ENCODE data around the gene DEPP1. TPM values are rescaled to one million over a fixed set of nuclear protein-coding genes. Genes with fewer than 3 reads are reported as not detected.

The DEPP1 gene
- total and polyA plus RNA-seq, 2 of the 13 experiments (the other 11 are each of a cell fraction or from before 2014, with no cell fraction given): 14.8 to 270 TPM

DNA sequence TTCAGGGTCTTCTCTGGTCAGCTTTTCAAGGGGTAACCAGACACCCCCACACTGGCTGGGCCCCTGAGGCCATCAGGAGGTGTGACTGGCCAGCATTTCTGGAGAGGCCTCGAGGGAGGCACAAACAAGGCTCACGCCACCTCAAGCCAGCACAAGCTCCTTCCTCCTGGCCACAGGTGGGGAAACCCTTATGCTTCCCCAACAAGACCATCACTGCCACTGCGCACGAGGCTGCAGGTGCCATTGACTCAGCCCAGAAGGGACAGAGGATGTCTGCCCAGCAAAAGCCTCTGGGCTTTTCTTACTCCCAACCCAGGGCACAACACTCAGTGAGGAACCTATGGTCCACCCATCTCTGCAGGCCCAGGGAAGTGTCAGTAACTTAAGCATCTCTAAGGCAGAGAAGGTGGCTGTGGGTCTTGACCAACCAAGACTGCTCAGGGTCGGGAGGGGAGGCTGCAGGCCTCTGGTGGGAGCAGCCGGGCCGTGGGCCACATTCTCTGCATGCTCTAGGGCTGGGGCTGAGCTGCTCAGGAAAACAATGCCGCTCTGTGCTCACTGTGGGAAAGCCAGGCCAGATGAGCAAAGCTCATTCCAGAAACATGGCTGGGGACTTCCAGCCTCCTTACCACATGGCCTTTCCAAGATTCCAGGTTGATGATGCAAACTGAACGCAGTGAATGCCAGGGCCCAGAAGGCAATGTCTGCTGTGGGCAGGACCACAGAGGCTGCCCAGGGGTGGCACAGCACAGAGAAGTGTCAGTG lies 43.2 kb downstream of the DEPP1 start (continued):
- no peak for TF ChIP-seq RNF219 (CRISPR knock-in tag; IDR thresholded peaks at IDR 0.05)
- TF ChIP-seq THAP9 (CRISPR knock-in tag; IDR thresholded peaks at IDR 0.05; ENCODE audit: borderline replicate concordance): peak; percentile 63; the same call in 1 of the 2 replicates
- TF ChIP-seq ZNF747 (CRISPR knock-in tag; IDR thresholded peaks at IDR 0.05; ENCODE audit: borderline replicate concordance): peak; percentile 84; the same call in 1 of the 2 replicates
- peak; percentile 87; the same call in 1 of the 2 replicates for TF ChIP-seq ZNF691 (CRISPR knock-in tag; IDR thresholded peaks at IDR 0.05; ENCODE audit: borderline replicate concordance, low read depth)
- TF ChIP-seq ZFP82 (CRISPR knock-in tag; IDR thresholded peaks at IDR 0.05; ENCODE audit: borderline replicate concordance): no peak
- TF ChIP-seq ZNF205 (CRISPR knock-in tag; IDR thresholded peaks at IDR 0.05): peak; percentile 78; the same call in 1 of the 2 replicates
- peak; percentile 65; the same call in 1 of the 2 replicates for TF ChIP-seq KDM1A (CRISPR knock-in tag; IDR thresholded peaks at IDR 0.05)
- TF ChIP-seq, protein P1, sequence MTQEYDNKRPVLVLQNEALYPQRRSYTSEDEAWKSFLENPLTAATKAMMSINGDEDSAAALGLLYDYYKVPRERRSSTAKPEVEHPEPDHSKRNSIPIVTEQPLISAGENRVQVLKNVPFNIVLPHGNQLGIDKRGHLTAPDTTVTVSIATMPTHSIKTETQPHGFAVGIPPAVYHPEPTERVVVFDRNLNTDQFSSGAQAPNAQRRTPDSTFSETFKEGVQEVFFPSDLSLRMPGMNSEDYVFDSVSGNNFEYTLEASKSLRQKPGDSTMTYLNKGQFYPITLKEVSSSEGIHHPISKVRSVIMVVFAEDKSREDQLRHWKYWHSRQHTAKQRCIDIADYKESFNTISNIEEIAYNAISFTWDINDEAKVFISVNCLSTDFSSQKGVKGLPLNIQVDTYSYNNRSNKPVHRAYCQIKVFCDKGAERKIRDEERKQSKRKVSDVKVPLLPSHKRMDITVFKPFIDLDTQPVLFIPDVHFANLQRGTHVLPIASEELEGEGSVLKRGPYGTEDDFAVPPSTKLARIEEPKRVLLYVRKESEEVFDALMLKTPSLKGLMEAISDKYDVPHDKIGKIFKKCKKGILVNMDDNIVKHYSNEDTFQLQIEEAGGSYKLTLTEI (CRISPR knock-in tag; conservative IDR thresholded peaks at IDR 0.05): no peak
- TF ChIP-seq ZNF660 (CRISPR knock-in tag; IDR thresholded peaks at IDR 0.05; ENCODE audit: borderline replicate concordance, low read depth): no peak
- TF ChIP-seq CHD2 (IDR thresholded peaks at IDR 0.05; ENCODE audit: low read depth, low read length): no peak
- TF ChIP-seq HDAC6 (IDR thresholded peaks at IDR 0.05; ENCODE audit: low read depth, low read length): no peak
- TF ChIP-seq GPN1 (CRISPR knock-in tag; IDR thresholded peaks at IDR 0.05; ENCODE audit: borderline replicate concordance): no peak
- TF ChIP-seq NFKBIZ (CRISPR knock-in tag; IDR thresholded peaks at IDR 0.05): no peak
- no peak for TF ChIP-seq NBN (conservative IDR thresholded peaks at IDR 0.05)
- no peak for TF ChIP-seq SIX1 (CRISPR knock-in tag; IDR thresholded peaks at IDR 0.05; ENCODE audit: borderline replicate concordance)
- TF ChIP-seq ZNF17 (CRISPR knock-in tag; IDR thresholded peaks at IDR 0.05): no peak
- TF ChIP-seq, protein P2, sequence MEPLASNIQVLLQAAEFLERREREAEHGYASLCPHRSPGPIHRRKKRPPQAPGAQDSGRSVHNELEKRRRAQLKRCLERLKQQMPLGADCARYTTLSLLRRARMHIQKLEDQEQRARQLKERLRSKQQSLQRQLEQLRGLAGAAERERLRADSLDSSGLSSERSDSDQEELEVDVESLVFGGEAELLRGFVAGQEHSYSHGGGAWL (CRISPR knock-in tag; IDR thresholded peaks at IDR 0.05): peak; percentile 88; the same call in 1 of the 2 replicates
- no peak for TF ChIP-seq ZNF101 (CRISPR knock-in tag; IDR thresholded peaks at IDR 0.05; ENCODE audit: borderline replicate concordance, low read depth)
- TF ChIP-seq HOXA9 (CRISPR knock-in tag; IDR thresholded peaks at IDR 0.05; ENCODE audit: borderline replicate concordance): peak; percentile 52; the same call in 1 of the 2 replicates
- TF ChIP-seq ZMYM2 (CRISPR knock-in tag; IDR thresholded peaks at IDR 0.05): peak; percentile 80; the same call in 1 of the 2 replicates
- TF ChIP-seq SALL1 (CRISPR knock-in tag; IDR thresholded peaks at IDR 0.05): peak; percentile 94
